Neural cell (in vitro differentiated cells): Measurements from ENCODE around the gene LZTFL1. TPM values are rescaled to one million over a fixed set of nuclear protein-coding genes. Genes with fewer than 3 reads are reported as not detected.

Experiments
- H2AFZ ChIP-seq: fragments of 200-600, 300-800 bp; sonication (generic), shearing (Covaris generic); 2 replicates; pipeline ENCODE4 v1.6.0; 2014; ENCODE audit warnings: low read depth, mild to moderate bottlenecking, antibody characterized with exemption, low read length, moderate library complexity
- H3F3A ChIP-seq: fragments of 200-600 bp; shearing (Covaris generic); 2 replicates; pipeline ENCODE4 v1.6.1; 2016; ENCODE audit warnings: mild to moderate bottlenecking, moderate library complexity, mixed read lengths, antibody characterized with exemption, low read length; ENCODE audit not compliant: insufficient read depth, poor library complexity, severe bottlenecking
- H3K27ac ChIP-seq: fragments of 200-600, 300-800 bp; sonication (generic), shearing (Covaris generic); 2 replicates; pipeline ENCODE4 v1.5.1; 2014; ENCODE audit warnings: mild to moderate bottlenecking, low read length, moderate library complexity
- H3K27me3 ChIP-seq: fragments of 300-800, 200-600 bp; sonication (generic), shearing (Covaris generic); 2 replicates; pipeline ENCODE4 v1.6.0; 2014; ENCODE audit warnings: mild to moderate bottlenecking, low read depth, low read length, moderate library complexity; ENCODE audit not compliant: insufficient read depth
- H3K36me3 ChIP-seq: fragments of 300-800, 200-600 bp; sonication (generic), shearing (Covaris generic); 2 replicates; pipeline ENCODE4 v1.5.1; 2014; ENCODE audit warnings: mild to moderate bottlenecking, antibody characterized with exemption, low read length, moderate library complexity; ENCODE audit not compliant: insufficient read depth
- H3K4me2 ChIP-seq: fragments of 300-800, 200-600 bp; sonication (generic), shearing (Covaris generic); 2 replicates; pipeline ENCODE4 v1.6.0; 2014; ENCODE audit warnings: mild to moderate bottlenecking, low read length
- H3K4me3 ChIP-seq: fragments of 300-800, 200-600 bp; sonication (generic), shearing (Covaris generic); 2 replicates; pipeline ENCODE4 v1.5.1; 2014; ENCODE audit warnings: mild to moderate bottlenecking, low read length, moderate library complexity
- H3K79me2 ChIP-seq: fragments of 200-600 bp; shearing (Covaris generic); replicated peaks from 2 replicates; pipeline ENCODE4 v1.6.0; 2014; ENCODE audit warnings: mild to moderate bottlenecking, low read length, moderate library complexity; ENCODE audit not compliant: insufficient read depth
- H3K9ac ChIP-seq: fragments of 300-800, 200-600 bp; sonication (generic), shearing (Covaris generic); 2 replicates; pipeline ENCODE4 v1.6.1; 2016; ENCODE audit warnings: mild to moderate bottlenecking, low read length, mixed read lengths
- H3K9me2 ChIP-seq: fragments of 200-600 bp; shearing (Covaris generic); 2 replicates; pipeline ENCODE4 v1.6.1; 2016; ENCODE audit warnings: mild to moderate bottlenecking, low read length, mixed read lengths; ENCODE audit not compliant: insufficient read depth
- H3K9me3 ChIP-seq: fragments of 200-600, 300-800 bp; sonication (generic), shearing (Covaris generic); 2 replicates; pipeline ENCODE4 v1.6.1; 2016; ENCODE audit warnings: mild to moderate bottlenecking, mixed run types, low read length, moderate library complexity, mixed read lengths
- H4K20me1 ChIP-seq: fragments of 200-600 bp; shearing (Covaris generic); 2 replicates; pipeline ENCODE4 v1.6.1; 2016; ENCODE audit warnings: mild to moderate bottlenecking, mixed run types; ENCODE audit not compliant: insufficient read depth
- EP300 ChIP-seq: fragments of 450-650 bp; conservative IDR thresholded peaks from 2 replicates; pipeline ENCODE4 v1.6.1; 2014; ENCODE audit warnings: antibody characterized with exemption, mild to moderate bottlenecking, moderate library complexity; ENCODE audit not compliant: poor library complexity, severe bottlenecking
- EZH2 ChIP-seq: fragments of 200-600, 300-800 bp; shearing (Covaris generic), sonication (generic); IDR thresholded peaks from 2 replicates; pipeline ENCODE4 v1.6.1; 2014; ENCODE audit warnings: antibody characterized with exemption, low read length, borderline replicate concordance, mild to moderate bottlenecking; ENCODE audit not compliant: insufficient read depth, poor library complexity, severe bottlenecking
- MXI1 ChIP-seq: fragments of 450-650 bp; conservative IDR thresholded peaks from 2 replicates; pipeline ENCODE4 v1.6.1; 2014; ENCODE audit warnings: antibody characterized with exemption, mild to moderate bottlenecking; ENCODE audit not compliant: poor library complexity, severe bottlenecking
- POLR2AphosphoS5 ChIP-seq: IDR thresholded peaks from 2 replicates; pipeline ENCODE4 v1.6.1; 2012
- RAD21 ChIP-seq: fragments of 450-650 bp; conservative IDR thresholded peaks from 2 replicates; pipeline ENCODE4 v1.6.1; 2014; ENCODE audit warnings: antibody characterized with exemption, mild to moderate bottlenecking, moderate library complexity
- SMC3 ChIP-seq: fragments of 450-650 bp; conservative IDR thresholded peaks from 2 replicates; pipeline ENCODE4 v1.6.1; 2014; ENCODE audit warnings: antibody characterized with exemption, mild to moderate bottlenecking, moderate library complexity; ENCODE audit not compliant: poor library complexity
- TAF1 ChIP-seq: IDR thresholded peaks from 2 replicates; pipeline ENCODE4 v1.6.1; 2012; ENCODE audit warnings: low read depth
- polyA plus RNA-seq: library from polyadenylated mRNA; depleted of rRNA; stranded (reverse); fragments of >200 nt; gene quantifications from 2 replicates; pipeline ENCODE4 v1.2.3, GENCODE V29; 2014
- TF ChIP-seq, protein P1 (sequence below): IDR thresholded peaks from 2 replicates; pipeline ENCODE4 v1.6.1; 2012; ENCODE audit warnings: borderline replicate concordance
- TF ChIP-seq, protein P2 (sequence below): fragments of 450-650 bp; IDR thresholded peaks from 2 replicates; pipeline ENCODE4 v1.5.1; 2014; ENCODE audit warnings: antibody characterized with exemption, mild to moderate bottlenecking, moderate library complexity; ENCODE audit not compliant: poor library complexity, severe bottlenecking

The LZTFL1 gene
- polyA plus RNA-seq, 1 donor from 2014 or later = 26.8 TPM

DNA sequence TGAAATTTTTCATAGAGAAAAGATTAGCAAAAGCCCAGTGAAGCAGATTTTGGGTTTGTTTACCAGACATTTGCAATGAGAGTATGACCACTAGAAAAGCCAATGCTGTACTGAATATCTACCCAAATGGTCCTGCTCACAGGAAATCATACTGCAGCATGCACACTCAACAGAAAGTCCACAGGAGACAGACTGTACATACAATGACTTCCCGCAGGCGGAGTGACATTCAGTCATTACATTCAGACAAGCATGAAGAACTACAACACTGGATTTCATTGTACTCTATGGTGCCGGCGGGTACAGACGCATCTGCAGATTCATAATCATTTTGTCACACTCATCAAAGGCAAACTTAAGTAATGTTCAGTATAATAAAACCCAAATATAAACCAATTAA lies 11.8 kb downstream of the LZTFL1 start:
- Histone ChIP-seq H3K4me3 (no peak overlapping the region), H3K9ac (no peak overlapping the region), H3K9me2 (no peaks in the 10 kb centered on the region), H4K20me1 (no peaks in the 10 kb centered on the region), H3K9me3 (no peaks in the 10 kb centered on the region), H3K79me2 (no peaks in the 10 kb centered on the region), H2AFZ (no peak overlapping the region), H3F3A (no peaks in the 10 kb centered on the region), H3K27me3 (no peaks in the 10 kb centered on the region), H3K4me2 (no peak overlapping the region), H3K36me3 (peaks cover 14% of the 10 kb centered on the region), H3K27ac (no peak overlapping the region)
- TF ChIP-seq MXI1 = no peak
- TF ChIP-seq TAF1 = no peak
- TF ChIP-seq POLR2AphosphoS5 = no peak
- no peak for TF ChIP-seq RAD21
- no peak for TF ChIP-seq SMC3
- TF ChIP-seq, protein P1, sequence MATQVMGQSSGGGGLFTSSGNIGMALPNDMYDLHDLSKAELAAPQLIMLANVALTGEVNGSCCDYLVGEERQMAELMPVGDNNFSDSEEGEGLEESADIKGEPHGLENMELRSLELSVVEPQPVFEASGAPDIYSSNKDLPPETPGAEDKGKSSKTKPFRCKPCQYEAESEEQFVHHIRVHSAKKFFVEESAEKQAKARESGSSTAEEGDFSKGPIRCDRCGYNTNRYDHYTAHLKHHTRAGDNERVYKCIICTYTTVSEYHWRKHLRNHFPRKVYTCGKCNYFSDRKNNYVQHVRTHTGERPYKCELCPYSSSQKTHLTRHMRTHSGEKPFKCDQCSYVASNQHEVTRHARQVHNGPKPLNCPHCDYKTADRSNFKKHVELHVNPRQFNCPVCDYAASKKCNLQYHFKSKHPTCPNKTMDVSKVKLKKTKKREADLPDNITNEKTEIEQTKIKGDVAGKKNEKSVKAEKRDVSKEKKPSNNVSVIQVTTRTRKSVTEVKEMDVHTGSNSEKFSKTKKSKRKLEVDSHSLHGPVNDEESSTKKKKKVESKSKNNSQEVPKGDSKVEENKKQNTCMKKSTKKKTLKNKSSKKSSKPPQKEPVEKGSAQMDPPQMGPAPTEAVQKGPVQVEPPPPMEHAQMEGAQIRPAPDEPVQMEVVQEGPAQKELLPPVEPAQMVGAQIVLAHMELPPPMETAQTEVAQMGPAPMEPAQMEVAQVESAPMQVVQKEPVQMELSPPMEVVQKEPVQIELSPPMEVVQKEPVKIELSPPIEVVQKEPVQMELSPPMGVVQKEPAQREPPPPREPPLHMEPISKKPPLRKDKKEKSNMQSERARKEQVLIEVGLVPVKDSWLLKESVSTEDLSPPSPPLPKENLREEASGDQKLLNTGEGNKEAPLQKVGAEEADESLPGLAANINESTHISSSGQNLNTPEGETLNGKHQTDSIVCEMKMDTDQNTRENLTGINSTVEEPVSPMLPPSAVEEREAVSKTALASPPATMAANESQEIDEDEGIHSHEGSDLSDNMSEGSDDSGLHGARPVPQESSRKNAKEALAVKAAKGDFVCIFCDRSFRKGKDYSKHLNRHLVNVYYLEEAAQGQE = no peak
- no peak for TF ChIP-seq EP300
- TF ChIP-seq, protein P2, sequence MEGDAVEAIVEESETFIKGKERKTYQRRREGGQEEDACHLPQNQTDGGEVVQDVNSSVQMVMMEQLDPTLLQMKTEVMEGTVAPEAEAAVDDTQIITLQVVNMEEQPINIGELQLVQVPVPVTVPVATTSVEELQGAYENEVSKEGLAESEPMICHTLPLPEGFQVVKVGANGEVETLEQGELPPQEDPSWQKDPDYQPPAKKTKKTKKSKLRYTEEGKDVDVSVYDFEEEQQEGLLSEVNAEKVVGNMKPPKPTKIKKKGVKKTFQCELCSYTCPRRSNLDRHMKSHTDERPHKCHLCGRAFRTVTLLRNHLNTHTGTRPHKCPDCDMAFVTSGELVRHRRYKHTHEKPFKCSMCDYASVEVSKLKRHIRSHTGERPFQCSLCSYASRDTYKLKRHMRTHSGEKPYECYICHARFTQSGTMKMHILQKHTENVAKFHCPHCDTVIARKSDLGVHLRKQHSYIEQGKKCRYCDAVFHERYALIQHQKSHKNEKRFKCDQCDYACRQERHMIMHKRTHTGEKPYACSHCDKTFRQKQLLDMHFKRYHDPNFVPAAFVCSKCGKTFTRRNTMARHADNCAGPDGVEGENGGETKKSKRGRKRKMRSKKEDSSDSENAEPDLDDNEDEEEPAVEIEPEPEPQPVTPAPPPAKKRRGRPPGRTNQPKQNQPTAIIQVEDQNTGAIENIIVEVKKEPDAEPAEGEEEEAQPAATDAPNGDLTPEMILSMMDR = no peak
- TF ChIP-seq EZH2 = no peak

DNA sequence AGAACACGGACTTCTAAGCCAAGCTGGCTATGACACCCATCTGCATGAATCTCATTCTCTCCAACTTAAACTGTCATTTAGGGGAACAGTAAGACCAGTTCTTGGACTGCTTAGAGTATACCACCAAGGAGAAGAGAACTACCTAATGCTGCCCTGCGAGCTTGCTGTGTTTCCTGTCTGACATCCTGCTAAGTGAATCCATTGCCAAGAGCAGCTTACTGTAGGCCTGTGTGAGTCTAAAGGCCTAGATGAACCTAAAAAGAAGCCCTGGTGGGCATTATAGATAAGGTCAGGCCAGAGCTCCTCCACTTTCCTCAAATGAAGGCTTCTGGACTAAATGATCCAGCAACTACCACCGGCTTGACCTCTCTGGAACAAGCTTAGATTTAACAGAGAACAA lies 15.0 kb downstream of the LZTFL1 start:
- H4K20me1 ChIP-seq = no peaks in the 10 kb centered on the region

More for the DNA sequence above, 15.0 kb downstream of the LZTFL1 start:
- Histone ChIP-seq H3K79me2 (no peaks in the 10 kb centered on the region), H3K27ac (no peak overlapping the region), H3K9me3 (no peaks in the 10 kb centered on the region), H3K4me3 (no peak overlapping the region), H2AFZ (no peak overlapping the region), H3K9ac (no peak overlapping the region), H3K9me2 (no peaks in the 10 kb centered on the region), H3K27me3 (no peaks in the 10 kb centered on the region), H3K36me3 (peaks cover 9% of the 10 kb centered on the region), H3F3A (no peaks in the 10 kb centered on the region), H3K4me2 (no peak overlapping the region)
- no peak for TF ChIP-seq EZH2
- TF ChIP-seq RAD21 = no peak
- no peak for TF ChIP-seq EP300
- TF ChIP-seq POLR2AphosphoS5 = no peak
- TF ChIP-seq SMC3 = no peak
- TF ChIP-seq TAF1 = no peak
- TF ChIP-seq MXI1 = no peak
- TF ChIP-seq, protein P2 = no peak
- TF ChIP-seq, protein P1 = no peak
